Natural killer cell (primary cell): Measurements from ENCODE around the gene MKS1. TPM values are rescaled to one million over a fixed set of nuclear protein-coding genes. Genes with fewer than 3 reads are reported as not detected.

Experiments
- ATAC-seq, 3 donors: fragments of 150-1000 bp in 2 of 3; fragments of 200-7000 bp in 1 of 3; cut with Tn5 transposase; 1 replicate in 1 of 3; 2 replicates in 2 of 3; pipeline ENCODE4 v1.10.0; 2021; ENCODE audit warnings: mild to moderate bottlenecking in 2 of 3, moderate library complexity in 2 of 3
- DNase-seq, 2 donors: peaks; one replicate each; pipeline versions ENCODE4 v3.0.0 to v3.0.0-alpha.2; 2013 to 2021; ENCODE audit warnings: mixed read lengths in 1 of 2
- H3K27ac ChIP-seq: one replicate; pipeline ENCODE4 v1.5.1; 2013; ENCODE audit warnings: mild to moderate bottlenecking, low read length
- H3K27me3 ChIP-seq: one replicate; pipeline ENCODE4 v1.6.1; 2013; ENCODE audit warnings: low read length; ENCODE audit not compliant: control insufficient read depth, insufficient read depth
- H3K36me3 ChIP-seq: one replicate; pipeline ENCODE4 v1.6.1; 2013; ENCODE audit warnings: low read length; ENCODE audit not compliant: control insufficient read depth, insufficient read depth
- H3K4me1 ChIP-seq: one replicate; pipeline ENCODE4 v1.6.1; 2013; ENCODE audit warnings: low read length; ENCODE audit not compliant: control insufficient read depth, insufficient read depth
- H3K4me3 ChIP-seq: one replicate; pipeline ENCODE4 v1.5.1; 2013; ENCODE audit warnings: low read length
- H3K9me3 ChIP-seq: one replicate; pipeline ENCODE4 v1.6.1; 2013; ENCODE audit warnings: low read length; ENCODE audit not compliant: control insufficient read depth, insufficient read depth
- H3K27ac Mint-ChIP-seq, 2 donors: one replicate each; pipeline ENCODE4 v1.8.0; 2022; ENCODE audit warnings: mild to moderate bottlenecking in 2 of 2, mixed read lengths in 2 of 2, moderate library complexity in 1 of 2
- H3K27me3 Mint-ChIP-seq, 2 donors: one replicate each; pipeline ENCODE4 v1.8.0; 2022; ENCODE audit warnings: low read depth in 2 of 2, mixed read lengths in 2 of 2
- H3K36me3 Mint-ChIP-seq: one replicate; pipeline ENCODE4 v1.8.0; 2022; ENCODE audit warnings: mixed read lengths
- H3K4me1 Mint-ChIP-seq, 2 donors: one replicate each; pipeline ENCODE4 v1.8.0; 2022; ENCODE audit warnings: mixed read lengths in 2 of 2
- H3K4me3 Mint-ChIP-seq: one replicate; pipeline ENCODE4 v1.8.0; 2022; ENCODE audit warnings: mild to moderate bottlenecking, moderate library complexity, mixed read lengths
- H3K9me3 Mint-ChIP-seq, 2 donors: one replicate each; pipeline ENCODE4 v1.8.0; 2022; ENCODE audit warnings: mixed read lengths in 2 of 2
- CTCF ChIP-seq: fragments of 200-600 bp; IDR thresholded peaks from one replicate; pipeline ENCODE4 v1.8.0; 2022; ENCODE audit warnings: antibody characterized with exemption
- WGBS: methylation state at CpG from one replicate; pipeline ENCODE4 v1.1.7; 2013; ENCODE audit warnings: missing lambda C conversion rate; ENCODE audit not compliant: insufficient coverage; 5-methylcytosine and 5-hydroxymethylcytosine counted together
- intact Hi-C: fragments of 100-400 bp; cut with micrococcal nuclease; formaldehyde crosslinking; loops from one replicate; pipeline ENCODE4 v1.14.2; 2022
- total RNA-seq, 4 donors: library from RNA; stranded (reverse); fragments of 120-200 nt in 1 of 4; gene quantifications; one replicate each; pipeline versions ENCODE4 v1.2.3 to v1.2.4, GENCODE V29; 2013 to 2022

The MKS1 gene
- total RNA-seq, 3 donors from 2014 or later (not counting 1 experiment from before 2014, with no cell fraction given), result 4.5 to 10.7 (median 8.5) TPM

DNA sequence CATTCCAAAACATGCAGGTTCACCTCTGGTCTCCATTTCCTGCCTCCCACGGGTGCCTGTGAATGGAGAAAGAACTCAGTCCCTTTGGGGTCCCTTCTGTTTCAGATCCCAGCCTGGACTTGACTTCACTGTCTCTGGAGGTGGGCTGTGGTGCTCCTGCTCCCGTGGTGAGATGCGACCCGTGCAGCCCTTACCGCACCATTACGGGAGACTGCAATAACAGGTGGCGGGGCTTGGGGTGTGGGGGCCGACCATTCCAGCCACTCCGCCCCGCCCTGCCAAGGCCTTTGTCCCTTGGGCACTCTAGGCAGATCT is 29.9 kb upstream of the MKS1 start:
- Mint-ChIP-seq H3K36me3 (no peaks in the 10 kb centered on the region), H3K4me3 (peak overlapping the region; percentile 10), H3K4me1 (peaks cover 17 to 31% of the 10 kb centered on the region in 2 donors), H3K27ac (no peak overlapping the region), H3K9me3 (no peaks in the 10 kb centered on the region), H3K27me3 (peaks cover 11 to 31% of the 10 kb centered on the region in 2 donors)
- DNase-seq, result no peak
- no peak for ATAC-seq
- TF ChIP-seq CTCF, result no peak
- H3K9me3 ChIP-seq, result no peaks in the 10 kb centered on the region
- H3K4me1 ChIP-seq, result peaks cover 33% of the 10 kb centered on the region
- peak overlapping the region; percentile 53 for H3K4me3 ChIP-seq
- no peak overlapping the region for H3K27ac ChIP-seq
- H3K36me3 ChIP-seq, result no peaks in the 10 kb centered on the region
- intact Hi-C loops, result loop anchor here (5.0 kb wide), 1 partner anchor 198 kb away; no protein-coding TSS in a partner anchor
- 54% methylated on average over 10 of the region's 10 CpGs for WGBS
- H3K27me3 ChIP-seq, result peaks cover 2% of the 10 kb centered on the region

- intact Hi-C loops, result loop anchor here (5.0 kb wide), 1 partner anchor 200 kb away; no protein-coding TSS in a partner anchor
- Histone ChIP-seq H3K36me3 (no peaks in the 10 kb centered on the region), H3K27ac (peak overlapping the region; percentile 31), H3K4me3 (no peak overlapping the region), H3K27me3 (peaks cover 2% of the 10 kb centered on the region), H3K4me1 (peaks cover 33% of the 10 kb centered on the region), H3K9me3 (no peaks in the 10 kb centered on the region)
- peak overlapping the region in 1 of 2 donors; percentile 37 for H3K27ac Mint-ChIP-seq
- no peak for TF ChIP-seq CTCF
- peaks cover 15 to 31% of the 10 kb centered on the region in 2 donors for H3K27me3 Mint-ChIP-seq
- WGBS, result 50% methylated on average over 7 of the region's 10 CpGs
- DNase-seq, result peak in 1 of 2 donors; percentile 13
- H3K4me1 Mint-ChIP-seq, result peaks cover 17 to 31% of the 10 kb centered on the region in 2 donors
- H3K36me3 Mint-ChIP-seq, result no peaks in the 10 kb centered on the region
- no peak for ATAC-seq
- H3K4me3 Mint-ChIP-seq, result peak overlapping the region; percentile 7
- no peaks in the 10 kb centered on the region for H3K9me3 Mint-ChIP-seq
Measured at GRCh38 chr17:58247511-58248363, 28.7 kb upstream of the MKS1 start.

- no peak overlapping the region for H3K27ac Mint-ChIP-seq
- peaks cover 17 to 25% of the 10 kb centered on the region in 2 donors for H3K27me3 Mint-ChIP-seq
- ATAC-seq (no peak), DNase-seq (no peak)
- Histone ChIP-seq H3K27me3 (peaks cover 2% of the 10 kb centered on the region), H3K4me3 (no peak overlapping the region), H3K27ac (no peak overlapping the region), H3K4me1 (peaks cover 33% of the 10 kb centered on the region), H3K9me3 (no peaks in the 10 kb centered on the region), H3K36me3 (no peaks in the 10 kb centered on the region)
- 78% methylated on average over 1 of the region's 1 CpG for WGBS
- TF ChIP-seq CTCF, result no peak
- intact Hi-C loops, result loop anchor here (5.0 kb wide), 1 partner anchor 201 kb away; no protein-coding TSS in a partner anchor
- peaks cover 17 to 31% of the 10 kb centered on the region in 2 donors for H3K4me1 Mint-ChIP-seq
- H3K9me3 Mint-ChIP-seq, result no peaks in the 10 kb centered on the region
- no peak overlapping the region for H3K4me3 Mint-ChIP-seq
- no peaks in the 10 kb centered on the region for H3K36me3 Mint-ChIP-seq
Measured at GRCh38 chr17:58246781-58247180, 27.7 kb upstream of the MKS1 start.
